KOPT-K1 (cell line): ENCODE measurements around the gene TAF3.

Experiments used
- H3K27ac ChIP-seq: fragments of 200-600 bp; sonication (generic); 2 replicates; pipeline ENCODE4 v1.5.1; 2016; ENCODE audit warnings: antibody characterized with exemption, mild to moderate bottlenecking, low read depth, low read length; ENCODE audit not compliant: poor library complexity, severe bottlenecking
- H3K36me3 ChIP-seq: fragments of 200-600 bp; sonication (generic); 2 replicates; pipeline ENCODE4 v1.5.1; 2017; ENCODE audit warnings: antibody characterized with exemption, mild to moderate bottlenecking, low read length, moderate library complexity; ENCODE audit not compliant: insufficient read depth
- H3K9me3 ChIP-seq: fragments of 200-600 bp; sonication (generic); 2 replicates; pipeline ENCODE4 v1.5.1; 2017; ENCODE audit warnings: antibody characterized with exemption, low read length, mild to moderate bottlenecking; ENCODE audit not compliant: insufficient read depth, poor library complexity, severe bottlenecking

Gene TAF3

GRCh38 chr10:7887174-7887816 lies 69.0 kb downstream of the TAF3 start:
- no peaks in the 10 kb centered on the region for H3K36me3 ChIP-seq
- no peaks in the 10 kb centered on the region for H3K9me3 ChIP-seq
- H3K27ac ChIP-seq, result no peak overlapping the region

GRCh38 chr10:7889947-7890542 lies 71.7 kb downstream of the TAF3 start:
- Histone ChIP-seq H3K9me3 (no peaks in the 10 kb centered on the region), H3K27ac (no peak overlapping the region), H3K36me3 (no peaks in the 10 kb centered on the region)

GRCh38 chr10:7890781-7891180 lies 72.5 kb downstream of the TAF3 start:
- no peaks in the 10 kb centered on the region for H3K36me3 ChIP-seq
- no peaks in the 10 kb centered on the region for H3K9me3 ChIP-seq
- no peak overlapping the region for H3K27ac ChIP-seq

GRCh38 chr10:7891634-7892033 lies 73.3 kb downstream of the TAF3 start:
- no peaks in the 10 kb centered on the region for H3K9me3 ChIP-seq
- no peak overlapping the region for H3K27ac ChIP-seq
- H3K36me3 ChIP-seq, result peaks cover 2% of the 10 kb centered on the region

- peaks cover 7% of the 10 kb centered on the region for H3K36me3 ChIP-seq
- H3K27ac ChIP-seq, result no peak overlapping the region
These were observed 73.8 kb downstream of the TAF3 start for GRCh38 chr10:7892146-7892545.

DNA sequence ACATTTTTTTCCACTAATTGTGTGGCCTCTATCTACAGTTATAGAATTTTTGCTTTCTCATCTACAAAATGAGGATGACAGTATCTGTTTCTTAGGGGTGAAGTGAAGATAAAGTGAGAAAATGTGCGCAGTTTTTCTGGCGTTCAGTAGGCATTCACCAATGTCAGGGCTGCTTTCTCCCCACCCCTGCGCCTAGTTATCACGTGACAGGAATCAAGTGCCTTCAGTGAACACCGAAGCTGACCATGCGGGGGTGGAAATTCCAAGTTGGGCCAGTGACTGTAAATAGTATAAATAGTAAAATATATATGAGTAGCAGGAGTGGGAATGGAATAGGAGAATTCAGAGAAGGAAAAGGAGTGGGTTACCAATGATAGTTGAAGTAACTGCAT lies 77.4 kb downstream of the TAF3 start:
- Histone ChIP-seq H3K36me3 (peaks cover 11% of the 10 kb centered on the region), H3K9me3 (no peaks in the 10 kb centered on the region), H3K27ac (no peak overlapping the region)

More at GRCh38 chr10:7892146-7892545, 73.8 kb downstream of the TAF3 start:
- H3K9me3 ChIP-seq, result no peaks in the 10 kb centered on the region

- Histone ChIP-seq H3K9me3 (no peaks in the 10 kb centered on the region), H3K36me3 (peaks cover 11% of the 10 kb centered on the region), H3K27ac (no peak overlapping the region)
These were observed 78.0 kb downstream of the TAF3 start for GRCh38 chr10:7896297-7896696.

DNA sequence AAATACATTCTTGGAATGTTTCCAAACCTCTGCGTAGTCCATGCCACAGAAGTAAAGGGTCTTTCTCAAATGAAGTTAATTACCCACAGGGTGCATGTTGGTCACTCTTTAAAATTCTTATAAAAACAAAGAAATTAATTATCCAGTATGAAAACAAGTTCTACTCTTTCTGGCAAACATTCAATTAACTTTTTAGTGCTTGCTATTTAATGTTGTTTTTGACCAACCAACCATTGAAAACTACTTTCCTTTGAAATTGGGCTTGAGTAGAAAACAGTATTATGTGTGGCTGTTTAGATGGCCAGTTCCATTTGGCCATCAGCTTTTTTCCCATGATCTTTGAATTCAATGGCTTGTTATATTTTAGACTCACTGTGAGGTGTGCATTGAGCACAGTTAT lies 83.0 kb downstream of the TAF3 start:
- Histone ChIP-seq H3K36me3 (peaks cover 11% of the 10 kb centered on the region), H3K9me3 (no peaks in the 10 kb centered on the region), H3K27ac (no peak overlapping the region)

GRCh38 chr10:7902413-7902812 lies 84.1 kb downstream of the TAF3 start:
- Histone ChIP-seq H3K27ac (no peak overlapping the region), H3K36me3 (peaks cover under 1% of the 10 kb centered on the region), H3K9me3 (no peaks in the 10 kb centered on the region)

DNA sequence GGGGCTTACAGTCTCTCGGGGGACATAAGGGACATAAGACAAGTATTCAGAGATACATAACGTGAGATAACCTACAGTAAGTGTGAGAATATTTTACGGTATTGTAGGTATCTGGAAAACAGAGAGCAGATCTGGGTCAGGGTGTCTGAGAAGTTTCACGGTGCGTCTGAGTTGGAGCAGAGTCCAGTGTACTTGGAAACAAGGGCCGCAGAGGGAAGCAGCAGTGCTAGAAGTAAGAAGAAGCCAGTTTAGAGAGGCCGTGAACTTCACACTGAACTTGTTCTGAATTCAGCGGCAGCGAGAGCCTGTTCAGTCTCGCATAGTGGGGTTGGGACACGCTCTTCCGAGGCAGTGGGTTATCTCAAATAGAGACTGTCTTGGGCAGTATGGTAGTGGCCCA lies 85.5 kb downstream of the TAF3 start:
- no peak overlapping the region for H3K27ac ChIP-seq
- H3K9me3 ChIP-seq, result no peaks in the 10 kb centered on the region

DNA sequence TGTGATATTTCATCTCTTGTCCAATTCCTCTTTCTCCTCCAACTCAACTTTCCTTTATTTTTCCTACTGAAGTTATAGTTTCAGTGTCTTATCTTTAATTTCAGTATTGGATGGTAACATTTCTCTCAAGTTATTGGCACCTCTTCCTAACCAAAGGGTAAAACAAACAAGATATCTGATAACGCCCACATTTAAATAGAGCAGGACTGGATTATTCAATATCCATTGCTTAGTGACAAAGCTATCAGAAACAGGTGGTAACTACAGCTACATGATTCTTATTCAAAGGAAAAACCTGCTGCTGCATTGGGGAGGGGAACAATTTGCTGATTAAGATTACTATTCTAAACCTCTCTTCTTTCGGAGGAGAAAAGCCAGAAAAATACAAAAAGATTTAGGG lies 87.8 kb downstream of the TAF3 start:
- Histone ChIP-seq H3K9me3 (no peaks in the 10 kb centered on the region), H3K27ac (no peak overlapping the region), H3K36me3 (no peaks in the 10 kb centered on the region)

More for the DNA sequence above, 85.5 kb downstream of the TAF3 start:
- H3K36me3 ChIP-seq, result no peaks in the 10 kb centered on the region

DNA sequence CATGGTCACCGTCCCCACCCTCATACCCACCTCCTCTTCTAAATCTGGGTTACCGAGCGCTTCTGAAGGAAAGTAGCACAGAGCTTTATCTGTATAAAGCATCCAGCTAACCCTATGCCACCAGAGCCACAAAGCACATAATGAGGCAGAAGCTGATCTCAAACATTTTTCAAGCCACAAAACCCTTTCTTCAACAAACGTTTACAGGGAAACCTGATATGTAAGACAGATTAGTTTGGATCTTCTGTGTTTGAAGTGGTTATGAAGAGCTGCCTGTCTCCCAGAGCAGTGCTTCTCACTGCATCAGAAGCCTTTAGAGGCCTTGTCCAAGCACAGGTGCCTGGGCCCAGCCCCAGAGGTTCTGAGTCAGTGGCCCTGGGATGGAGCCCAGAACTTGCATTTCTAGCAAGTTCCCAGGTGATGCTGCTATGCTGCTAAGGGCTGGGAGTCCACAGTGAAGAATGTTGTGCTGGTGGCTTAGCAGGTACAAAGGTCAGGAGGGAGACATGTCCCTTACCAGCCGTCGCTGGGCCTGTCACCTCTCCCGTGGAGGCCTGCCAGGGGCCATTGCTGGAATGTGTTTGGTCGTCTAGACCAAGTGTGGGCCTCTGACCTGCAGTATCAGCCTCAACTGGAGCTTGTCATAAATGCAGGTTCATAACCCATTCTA lies 90.4 kb downstream of the TAF3 start:
- no peaks in the 10 kb centered on the region for H3K9me3 ChIP-seq
- H3K27ac ChIP-seq, result no peak overlapping the region
- no peaks in the 10 kb centered on the region for H3K36me3 ChIP-seq

DNA sequence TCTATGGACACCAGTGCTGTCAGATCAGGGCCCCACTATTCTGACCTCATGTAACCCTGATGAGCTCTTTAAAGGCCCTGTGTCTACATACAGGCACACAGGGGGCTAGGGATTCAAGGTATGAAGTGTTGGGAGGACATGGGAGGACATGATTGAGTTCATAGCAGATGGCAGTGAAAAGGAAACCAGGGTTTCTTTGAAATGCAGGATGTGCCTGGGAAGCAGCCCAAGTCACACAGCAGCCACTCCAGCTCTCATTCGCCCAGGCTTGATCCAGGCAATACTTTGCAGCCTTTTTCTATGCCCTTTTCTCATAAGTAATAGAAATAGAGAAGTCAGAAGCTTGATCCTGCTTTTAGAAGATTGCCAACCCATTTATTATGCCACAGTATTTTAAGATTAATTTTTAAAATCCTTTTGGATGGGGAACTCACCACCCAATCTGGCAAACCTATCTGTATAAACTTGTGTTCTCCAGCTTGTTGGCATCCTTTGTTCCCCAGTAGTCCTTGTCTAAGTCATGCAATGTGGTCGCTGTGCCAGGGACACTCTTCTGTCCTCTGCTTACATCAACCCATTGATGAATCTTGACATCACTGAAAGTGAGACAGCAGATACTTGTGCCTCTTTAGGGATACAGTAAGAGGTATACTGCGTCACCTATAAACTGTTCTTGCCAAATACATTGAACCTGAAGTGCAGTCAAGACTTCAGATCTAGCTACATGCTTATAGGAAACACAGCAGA lies 95.0 kb downstream of the TAF3 start:
- Histone ChIP-seq H3K9me3 (no peaks in the 10 kb centered on the region), H3K36me3 (no peaks in the 10 kb centered on the region), H3K27ac (no peak overlapping the region)

- H3K9me3 ChIP-seq, result no peaks in the 10 kb centered on the region
- H3K27ac ChIP-seq, result no peak overlapping the region
- no peaks in the 10 kb centered on the region for H3K36me3 ChIP-seq
These were observed 97.7 kb downstream of the TAF3 start for GRCh38 chr10:7915923-7916536.

GRCh38 chr10:7917736-7918135 lies 99.4 kb downstream of the TAF3 start:
- H3K36me3 ChIP-seq, result no peaks in the 10 kb centered on the region
- no peak overlapping the region for H3K27ac ChIP-seq
- H3K9me3 ChIP-seq, result no peaks in the 10 kb centered on the region
